ENCODE data around the gene DDX25. TPM values are rescaled to one million over a fixed set of nuclear protein-coding genes. Genes with fewer than 3 reads are reported as not detected.

The DDX25 gene
- total and polyA plus RNA-seq, 2 of the 8 experiments (the other 6 are each of a cell fraction or from before 2014, with no cell fraction given): 17.6 to 17.9 TPM

- Histone ChIP-seq H3K9me3 (ENCODE audit: insufficient read depth in 2 of 2, low read depth in 1 of 2, low read length in 1 of 2) (0 out of 4 replicates have a peak, but pooled peaks cover 0 to 3% of the 10 kb centered on the region in 2 experiments), H2BK15ac (ENCODE audit: low read length) (no peak overlapping the region), H3K18ac (ENCODE audit: extremely low read depth, low read length) (no peak overlapping the region), H3K79me1 (ENCODE audit: low read depth, low read length) (no peaks in the 10 kb centered on the region; the same call in 1 of the 2 replicates), H3K9ac (replicated peaks in 1 of 4; ENCODE audit: extremely low read depth in 1 of 4, low read depth in 3 of 4, low read length in 3 of 4) (no peak overlapping the region), H3K27me3 (replicated peaks in 1 of 4; ENCODE audit: control insufficient read depth in 3 of 4, extremely low read depth in 1 of 4, insufficient read depth in 3 of 4, low read length in 3 of 4) (no peaks in the 10 kb centered on the region), H3K79me2 (ENCODE audit: control insufficient read depth in 1 of 2, insufficient read depth in 2 of 2, low read length in 2 of 2) (no peaks in the 10 kb centered on the region), H2BK120ac (replicated peaks; ENCODE audit: low read depth, low read length) (no peak overlapping the region), H3K23ac (ENCODE audit: insufficient read length) (no peak overlapping the region), H2AK5ac (ENCODE audit: low read depth, low read length) (no peak overlapping the region), H3K4me2 (ENCODE audit: insufficient read depth in 1 of 2, low read depth in 2 of 2, low read length in 2 of 2) (no peak overlapping the region), H3K23me2 (ENCODE audit: low read depth, low read length) (no peaks in the 10 kb centered on the region), H3K4me3 (ENCODE audit: extremely low read depth in 1 of 4, insufficient read depth in 2 of 4, low read depth in 3 of 4, low read length in 4 of 4) (no peak overlapping the region), H3K27ac (ENCODE audit: low read depth, low read length) (no peak overlapping the region), H3K14ac (ENCODE audit: insufficient read length) (no peak overlapping the region), H4K20me1 (replicated peaks in 1 of 2; ENCODE audit: control insufficient read depth in 1 of 2, insufficient read depth in 2 of 2, low read length in 2 of 2) (no peaks in the 10 kb centered on the region), H4K91ac (replicated peaks; ENCODE audit: insufficient read length, low read length) (no peak overlapping the region), H2BK20ac (ENCODE audit: low read length) (no peak overlapping the region), H3K4ac (replicated peaks; ENCODE audit: insufficient read length, low read depth, low read length) (no peak overlapping the region), H2AFZ (ENCODE audit: low read length) (no peak overlapping the region), H2BK12ac (ENCODE audit: low read depth, low read length) (no peak overlapping the region), H3K36me3 (ENCODE audit: control insufficient read depth in 2 of 4, insufficient read depth in 4 of 4, low read length in 3 of 4) (peaks cover 0 to 19% (median 4%) of the 10 kb centered on the region in 4 experiments; a peak in 5 of 8 replicates), H4K8ac (ENCODE audit: extremely low read depth, insufficient read depth, low read length) (no peak overlapping the region), H4K5ac (ENCODE audit: insufficient read length, low read depth, low read length) (no peak overlapping the region), H3K56ac (replicated peaks; ENCODE audit: insufficient read length, low read depth, low read length) (no peak overlapping the region), H2BK5ac (ENCODE audit: low read depth, low read length) (no peak overlapping the region), H3K4me1 (replicated peaks in 1 of 4; ENCODE audit: control insufficient read depth in 3 of 4, insufficient read depth in 4 of 4, low read length in 3 of 4) (no peaks in the 10 kb centered on the region)
- ChIA-PET POLR2A (ENCODE audit: partially characterized antibody) (interaction anchor here (0.5 to 1.7 kb wide), 3 partner anchors 9 to 161 kb away, joined by 3 to 5 read pairs (median 3); no protein-coding TSS in a partner anchor), CTCF (ENCODE audit: partially characterized antibody) (interaction anchor here (1.2 to 9.1 kb wide), 2 partner anchors 16 to 34 kb away, joined by 4 to 65 read pairs; partner anchors contain the start of gene VSIG10L2)
- TF ChIP-seq PHF8 (conservative IDR thresholded peaks at IDR 0.05; ENCODE audit: low read depth, low read length) (no peak), HDAC2 (IDR thresholded peaks at IDR 0.05; ENCODE audit: borderline replicate concordance in 1 of 2, low read depth in 2 of 2, low read length in 2 of 2) (no peak), CTCF (IDR thresholded peaks at IDR 0.05; ENCODE audit: control extremely low read depth in 1 of 3, insufficient read depth in 1 of 3, low read depth in 1 of 3, low read length in 3 of 3) (no peak; a peak in 1 of 4 replicates)
- no peak for FAIRE-seq
- no peak for DNase-seq (ENCODE audit: low read depth in 1 of 2, low spot score in 2 of 2)
- 94% methylated on average over 4 of the region's 4 CpGs; no CpG with 5 or more reads in 1 of the 2 experiments for WGBS, 2 experiments (ENCODE audit: extremely low coverage in 1 of 2, insufficient coverage in 1 of 2, insufficient read length in 1 of 2, insufficient replicate concordance in 2 of 2, low coverage in 1 of 2, low lambda C conversion rate in 2 of 2, missing lambda C conversion rate in 1 of 2)
Observed at GRCh38 chr11:125958872-125959400, 54.6 kb downstream of the DDX25 start.
